Liver (tissue), 3 donors: ENCODE data around the gene KIF1A.
"Not testable (repeated sequence)": the region's sequence is repeated elsewhere in the genome, so short reads cannot be mapped to it uniquely, and the experiment has no call there.

ENCODE experiments used
- EGR1 ChIP-seq, 2 donors: IDR thresholded peaks; 2 replicates each; pipeline ENCODE4 v1.6.1; 2016 to 2018; ENCODE audit warnings: antibody characterized with exemption in 2 of 2, low read depth in 2 of 2
- FOXA2 ChIP-seq: IDR thresholded peaks from 2 replicates; pipeline ENCODE4 v1.6.1; 2016; ENCODE audit warnings: antibody characterized with exemption
- MAX ChIP-seq: IDR thresholded peaks from 2 replicates; pipeline ENCODE4 v1.6.1; 2016; ENCODE audit warnings: antibody characterized with exemption
- RAD21 ChIP-seq, 2 donors: IDR thresholded peaks; 2 replicates each; pipeline ENCODE4 v1.6.1; 2016; ENCODE audit warnings: antibody characterized with exemption in 2 of 2, mild to moderate bottlenecking in 2 of 2
- REST ChIP-seq: IDR thresholded peaks from 2 replicates; pipeline ENCODE4 v1.6.1; 2016; ENCODE audit warnings: antibody characterized with exemption, mild to moderate bottlenecking
- SP1 ChIP-seq: IDR thresholded peaks from 2 replicates; pipeline ENCODE4 v1.6.1; 2018; ENCODE audit warnings: antibody characterized with exemption, mild to moderate bottlenecking
- TAF1 ChIP-seq: conservative IDR thresholded peaks from 2 replicates; pipeline ENCODE4 v1.6.1; 2016; ENCODE audit warnings: antibody characterized with exemption, mild to moderate bottlenecking
- YY1 ChIP-seq: IDR thresholded peaks from 2 replicates; pipeline ENCODE4 v1.6.1; 2016; ENCODE audit warnings: antibody characterized with exemption, mild to moderate bottlenecking
- TF ChIP-seq, protein P1 (sequence below): fragments of 150-350 bp; IDR thresholded peaks from 2 replicates; pipeline ENCODE4 v1.5.1; 2017; ENCODE audit warnings: improper control_type of control experiment, low read depth, low read length; ENCODE audit not compliant: missing input control
- TF ChIP-seq, protein P2 (sequence below): IDR thresholded peaks from 2 replicates; pipeline ENCODE4 v1.6.1; 2016; ENCODE audit warnings: antibody characterized with exemption
- donor health status: healthy.
- donor health status: healthy.

DNA sequence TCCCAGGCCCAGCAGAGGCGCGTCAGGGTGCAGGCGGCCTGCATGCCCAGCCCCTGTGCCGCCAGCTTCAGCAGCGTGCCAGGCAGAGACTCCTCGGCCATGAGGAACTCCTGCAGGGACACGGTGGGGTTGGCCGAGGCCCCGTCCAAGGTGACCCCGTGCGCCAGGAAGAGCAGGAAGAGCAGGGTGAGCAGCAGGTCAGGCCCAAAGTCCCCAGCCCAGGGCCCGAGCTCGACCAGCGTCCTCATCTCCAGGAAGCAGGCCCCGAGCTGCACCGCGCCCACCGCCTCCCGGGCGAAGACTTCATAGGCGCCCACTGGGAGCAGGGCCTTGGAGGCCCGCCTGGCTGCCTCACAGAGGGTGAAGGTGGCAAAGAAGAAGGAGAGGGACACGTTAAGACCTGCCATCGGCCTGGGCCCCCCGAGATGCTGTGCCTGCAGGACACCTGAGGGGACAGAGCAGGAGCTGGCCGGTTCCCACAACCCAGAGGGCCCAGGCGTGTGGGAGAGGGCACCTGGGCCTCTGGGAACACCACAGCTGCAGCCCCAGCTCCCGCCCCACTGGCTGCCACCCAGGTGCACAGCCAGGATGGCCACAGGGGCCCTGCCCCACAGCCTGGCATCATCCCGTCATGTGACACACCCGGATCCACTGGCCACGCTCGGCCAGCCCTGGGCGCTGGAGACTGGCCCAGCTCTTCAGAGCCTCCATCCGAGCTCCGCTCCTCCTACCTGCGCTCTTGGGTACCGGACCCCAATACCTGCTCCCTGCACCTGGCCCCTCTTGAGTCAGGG, 137.4 kb downstream of the KIF1A start, which contains the start of gene AQP12B:
- not testable (repeated sequence) for TF ChIP-seq SP1; MAX; EGR1 (IDR thresholded peaks at IDR 0.05; ENCODE audit: low read depth in 2 of 2); YY1; REST; RAD21 (IDR thresholded peaks at IDR 0.05); TAF1; FOXA2
- TF ChIP-seq, protein P1, sequence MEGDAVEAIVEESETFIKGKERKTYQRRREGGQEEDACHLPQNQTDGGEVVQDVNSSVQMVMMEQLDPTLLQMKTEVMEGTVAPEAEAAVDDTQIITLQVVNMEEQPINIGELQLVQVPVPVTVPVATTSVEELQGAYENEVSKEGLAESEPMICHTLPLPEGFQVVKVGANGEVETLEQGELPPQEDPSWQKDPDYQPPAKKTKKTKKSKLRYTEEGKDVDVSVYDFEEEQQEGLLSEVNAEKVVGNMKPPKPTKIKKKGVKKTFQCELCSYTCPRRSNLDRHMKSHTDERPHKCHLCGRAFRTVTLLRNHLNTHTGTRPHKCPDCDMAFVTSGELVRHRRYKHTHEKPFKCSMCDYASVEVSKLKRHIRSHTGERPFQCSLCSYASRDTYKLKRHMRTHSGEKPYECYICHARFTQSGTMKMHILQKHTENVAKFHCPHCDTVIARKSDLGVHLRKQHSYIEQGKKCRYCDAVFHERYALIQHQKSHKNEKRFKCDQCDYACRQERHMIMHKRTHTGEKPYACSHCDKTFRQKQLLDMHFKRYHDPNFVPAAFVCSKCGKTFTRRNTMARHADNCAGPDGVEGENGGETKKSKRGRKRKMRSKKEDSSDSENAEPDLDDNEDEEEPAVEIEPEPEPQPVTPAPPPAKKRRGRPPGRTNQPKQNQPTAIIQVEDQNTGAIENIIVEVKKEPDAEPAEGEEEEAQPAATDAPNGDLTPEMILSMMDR, result not testable (repeated sequence)
- TF ChIP-seq, protein P2, sequence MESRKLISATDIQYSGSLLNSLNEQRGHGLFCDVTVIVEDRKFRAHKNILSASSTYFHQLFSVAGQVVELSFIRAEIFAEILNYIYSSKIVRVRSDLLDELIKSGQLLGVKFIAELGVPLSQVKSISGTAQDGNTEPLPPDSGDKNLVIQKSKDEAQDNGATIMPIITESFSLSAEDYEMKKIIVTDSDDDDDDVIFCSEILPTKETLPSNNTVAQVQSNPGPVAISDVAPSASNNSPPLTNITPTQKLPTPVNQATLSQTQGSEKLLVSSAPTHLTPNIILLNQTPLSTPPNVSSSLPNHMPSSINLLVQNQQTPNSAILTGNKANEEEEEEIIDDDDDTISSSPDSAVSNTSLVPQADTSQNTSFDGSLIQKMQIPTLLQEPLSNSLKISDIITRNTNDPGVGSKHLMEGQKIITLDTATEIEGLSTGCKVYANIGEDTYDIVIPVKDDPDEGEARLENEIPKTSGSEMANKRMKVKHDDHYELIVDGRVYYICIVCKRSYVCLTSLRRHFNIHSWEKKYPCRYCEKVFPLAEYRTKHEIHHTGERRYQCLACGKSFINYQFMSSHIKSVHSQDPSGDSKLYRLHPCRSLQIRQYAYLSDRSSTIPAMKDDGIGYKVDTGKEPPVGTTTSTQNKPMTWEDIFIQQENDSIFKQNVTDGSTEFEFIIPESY, result not testable (repeated sequence)
